ENCODE data around the gene CAP1.
A peak's percentile ranks its signal among the peaks of the same experiment; 100 is the strongest.
"Not testable (repeated sequence)": the region's sequence is repeated elsewhere in the genome, so short reads cannot be mapped to it uniquely, and the experiment has no call there.

Gene CAP1

DNA sequence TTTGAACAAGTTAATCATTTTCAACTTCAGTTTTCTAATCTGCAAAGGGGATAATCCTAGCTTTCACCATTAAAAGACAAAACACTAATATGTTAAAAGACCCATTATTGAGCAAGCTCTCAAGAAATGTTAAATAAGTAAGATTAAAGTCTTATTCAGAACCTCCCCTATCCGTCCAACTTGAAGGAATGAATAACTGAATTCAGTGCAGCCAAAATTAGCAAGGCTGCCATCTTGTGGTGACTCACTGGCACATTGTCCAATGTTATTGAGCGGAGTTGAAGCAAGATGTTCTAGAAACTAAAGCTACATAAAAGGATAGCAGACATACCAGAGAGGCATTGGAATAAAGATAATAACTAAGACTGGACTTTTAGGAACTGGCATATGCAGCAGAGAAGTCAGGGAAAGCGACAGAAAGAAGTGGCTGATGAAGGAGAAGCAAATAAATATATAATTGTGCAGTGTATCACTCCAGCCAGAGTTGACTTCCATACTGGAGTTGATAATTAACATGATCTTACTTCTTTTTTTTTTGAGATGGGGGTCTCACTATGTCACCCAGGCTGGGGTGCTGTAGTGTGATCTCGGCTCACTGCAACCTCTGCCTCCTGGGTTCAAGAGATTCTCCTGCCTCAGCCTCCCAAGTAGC is 8.2 kb upstream of the CAP1 start:
- peak; percentile 49 for DNase-seq

DNA sequence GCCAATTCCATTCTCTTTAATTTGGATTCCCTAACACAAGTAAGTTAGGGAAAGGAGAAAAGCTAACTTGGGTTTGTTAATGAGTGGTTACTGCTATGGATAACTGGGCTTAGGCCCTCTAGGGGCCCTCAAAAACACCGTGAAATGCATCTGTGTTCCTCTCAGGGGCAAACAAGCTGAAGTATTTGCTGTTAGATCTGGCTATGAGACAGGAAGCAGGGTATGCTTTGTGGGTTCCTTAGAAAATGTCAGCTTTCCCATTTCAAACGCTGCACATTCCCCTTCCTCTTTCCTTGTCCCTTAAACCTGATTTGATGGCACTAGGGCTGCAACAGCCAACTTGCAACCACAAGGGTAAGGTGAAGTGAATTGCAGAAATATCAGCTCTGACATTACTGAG is 5.7 kb upstream of the CAP1 start:
- DNase-seq = peak; percentile 27

DNA sequence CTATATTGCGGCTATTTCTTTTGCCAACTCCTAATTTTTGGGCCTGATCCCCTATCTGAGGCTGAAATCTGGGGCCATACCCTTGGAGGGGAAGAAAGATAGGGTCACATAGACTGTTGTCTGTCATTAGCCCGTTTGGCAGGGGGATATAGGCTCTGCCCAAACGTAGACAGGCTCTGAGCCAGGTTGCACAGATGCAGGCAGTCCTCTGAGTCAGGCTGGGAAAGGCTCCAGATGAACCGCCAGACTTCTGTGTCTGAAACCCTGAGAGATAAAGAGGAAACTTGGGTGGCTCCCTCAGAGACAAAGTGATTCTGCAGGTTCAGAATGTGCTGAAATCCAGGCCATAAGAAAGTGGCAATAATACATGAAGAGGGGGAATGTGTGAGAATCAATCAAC is 4.0 kb upstream of the CAP1 start:
- DNase-seq = no peak

DNA sequence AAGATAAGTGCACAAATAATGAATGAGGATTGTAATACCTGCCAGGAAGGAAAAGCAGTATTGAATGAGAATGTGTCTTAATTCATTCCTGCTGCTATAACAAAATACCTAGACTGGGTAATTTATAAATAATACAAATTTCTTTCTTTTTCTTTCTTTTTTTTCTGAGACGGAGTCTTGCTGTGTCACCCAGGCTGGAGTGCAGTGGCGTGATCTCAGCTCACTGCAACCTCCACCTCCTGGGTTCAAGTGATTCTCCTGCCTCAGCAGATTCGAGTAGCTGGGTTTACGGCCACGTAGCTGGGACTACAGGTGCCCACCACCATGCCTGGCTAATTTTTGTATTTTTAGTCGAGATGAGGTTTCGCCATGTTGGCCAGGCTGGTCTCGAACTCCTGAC is 3.3 kb upstream of the CAP1 start:
- not testable (repeated sequence) for DNase-seq

DNA sequence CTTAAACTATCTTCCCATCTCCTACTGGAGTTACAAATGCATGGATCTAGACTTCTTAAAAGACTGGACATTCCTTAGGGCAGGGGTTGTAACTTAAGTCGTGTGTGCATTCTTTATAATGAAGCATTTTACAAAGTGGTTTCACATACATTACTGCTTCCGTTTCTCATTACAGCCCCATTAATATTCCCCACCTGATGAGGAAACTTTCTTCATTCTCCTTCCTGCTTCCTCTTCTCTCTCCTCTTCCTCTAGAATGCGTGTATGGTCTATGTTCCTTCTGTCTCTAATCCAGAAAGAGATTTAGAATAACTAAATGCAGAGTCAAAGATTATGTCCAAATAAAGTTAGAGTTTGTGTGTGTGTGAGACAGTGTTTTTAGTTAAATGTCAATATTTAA is 1.8 kb upstream of the CAP1 start:
- no peak for DNase-seq

DNA sequence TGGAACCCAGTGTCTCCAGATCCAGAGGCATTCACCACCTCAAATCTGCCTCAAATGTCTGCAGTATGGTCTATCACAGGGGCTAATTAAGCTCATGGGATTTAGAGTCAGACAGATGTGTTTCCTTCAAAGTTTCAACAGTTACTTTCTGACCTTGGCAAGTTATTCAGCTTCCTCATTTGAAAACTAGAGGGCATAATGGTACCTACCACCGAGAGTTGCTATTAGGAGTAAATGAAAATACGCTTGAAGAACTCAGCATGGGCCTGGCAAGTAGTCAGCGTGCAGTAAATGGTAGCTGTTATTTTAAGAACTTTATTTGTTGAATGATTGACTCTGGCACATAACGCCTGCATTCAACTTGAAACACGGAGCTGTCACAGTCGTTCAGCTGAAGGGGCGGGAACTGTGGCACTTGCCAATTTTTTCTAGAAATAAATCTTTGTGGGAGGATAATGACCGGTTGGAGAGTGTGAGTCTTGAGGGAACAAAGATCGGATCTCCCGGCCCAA is 1.2 kb upstream of the CAP1 start:
- DNase-seq = no peak

DNA sequence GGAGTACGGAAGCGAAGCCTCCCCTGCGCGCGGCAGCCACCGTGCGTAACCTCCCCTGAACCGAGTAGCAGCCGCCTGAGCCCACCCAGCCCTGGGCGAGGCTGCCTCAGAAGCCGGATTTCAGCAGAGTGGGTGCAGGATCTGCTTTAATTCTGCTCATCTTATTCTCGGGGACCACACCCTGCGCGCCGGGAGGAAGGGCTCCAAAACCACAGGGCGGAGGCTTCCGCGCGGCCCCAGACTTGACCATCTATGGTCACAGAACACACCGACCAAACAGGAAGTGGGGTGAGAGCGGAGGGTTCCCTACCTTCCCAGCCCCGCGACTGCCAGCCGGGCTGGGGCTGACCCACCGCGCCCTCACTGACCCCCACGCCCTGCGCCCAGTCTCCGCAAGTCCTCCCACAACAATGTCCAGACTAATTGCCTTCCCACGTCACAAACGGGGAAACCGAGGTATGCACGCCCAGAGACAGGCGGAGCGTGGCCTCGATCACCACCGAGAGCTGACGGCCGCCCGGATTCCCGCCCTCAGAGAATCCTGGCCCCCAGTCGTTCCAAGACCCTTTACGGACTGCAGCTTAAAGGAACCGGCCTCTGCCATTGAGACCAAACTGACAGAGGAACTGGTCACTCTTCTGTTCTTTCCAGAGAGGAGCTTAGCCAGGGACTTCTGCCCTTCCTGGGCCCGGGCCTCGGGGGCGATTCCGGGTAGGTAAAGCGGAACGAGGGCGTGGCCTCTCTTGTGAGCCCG is 595 bp upstream of the CAP1 start:
- DNase-seq = peak; percentile 62

DNA sequence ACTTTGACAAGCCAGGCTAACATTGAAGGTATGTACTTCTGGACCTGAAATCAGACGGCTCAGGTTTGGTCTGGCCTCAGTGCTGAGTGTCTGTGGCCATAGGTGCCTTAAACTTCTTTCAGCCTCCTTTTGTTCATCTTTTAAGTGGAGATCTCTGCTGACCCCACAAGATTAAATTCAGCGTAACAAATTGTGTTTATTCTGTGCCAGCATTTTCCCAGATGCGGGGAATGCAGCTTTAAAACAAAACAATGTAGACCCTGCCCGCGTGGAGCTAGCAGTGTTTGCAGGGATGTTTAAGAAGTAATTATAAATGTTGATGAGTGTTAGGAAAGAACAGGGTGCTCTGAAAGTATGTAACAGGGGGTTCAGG is 923 bp downstream of the CAP1 start:
- DNase-seq = no peak

DNA sequence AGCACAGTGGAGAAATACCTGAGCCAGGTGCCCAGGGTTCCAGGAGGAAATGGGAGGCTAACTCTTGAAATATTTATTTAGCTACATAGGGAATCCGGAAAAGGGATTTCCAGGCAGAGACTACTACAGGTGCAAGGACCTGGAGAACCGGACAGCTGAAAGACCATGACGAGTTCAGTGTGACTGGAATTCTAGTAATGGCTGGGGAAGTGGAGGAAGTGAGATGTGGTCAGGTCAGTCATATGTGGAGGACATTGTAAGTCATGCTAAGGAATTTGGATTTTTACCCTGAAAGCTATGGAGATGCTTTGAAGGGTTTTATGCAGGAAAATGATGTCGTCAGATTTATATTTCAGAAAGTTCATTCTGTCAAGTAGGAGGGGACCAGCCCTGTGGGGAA is 1.8 kb downstream of the CAP1 start:
- no peak for DNase-seq

DNA sequence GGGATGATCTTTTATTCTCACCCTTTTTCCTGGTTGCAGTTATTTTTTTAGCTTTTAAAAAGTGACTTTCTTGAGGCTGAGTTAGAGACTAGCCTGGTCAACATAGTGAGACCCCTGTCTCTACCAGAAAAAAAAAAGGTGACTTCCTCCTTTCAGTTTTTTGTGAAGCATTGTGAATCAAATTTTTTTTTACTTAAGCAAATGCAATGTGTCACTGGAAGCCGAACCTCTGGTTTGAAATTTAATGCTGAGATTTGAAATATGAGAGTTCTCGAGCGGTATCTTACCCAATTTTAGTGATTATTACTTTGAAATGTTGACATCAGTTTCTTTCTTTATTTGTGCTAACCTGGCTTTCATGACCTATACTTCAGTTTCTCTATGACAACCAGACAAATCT is 3.6 kb downstream of the CAP1 start:
- no peak for DNase-seq

DNA sequence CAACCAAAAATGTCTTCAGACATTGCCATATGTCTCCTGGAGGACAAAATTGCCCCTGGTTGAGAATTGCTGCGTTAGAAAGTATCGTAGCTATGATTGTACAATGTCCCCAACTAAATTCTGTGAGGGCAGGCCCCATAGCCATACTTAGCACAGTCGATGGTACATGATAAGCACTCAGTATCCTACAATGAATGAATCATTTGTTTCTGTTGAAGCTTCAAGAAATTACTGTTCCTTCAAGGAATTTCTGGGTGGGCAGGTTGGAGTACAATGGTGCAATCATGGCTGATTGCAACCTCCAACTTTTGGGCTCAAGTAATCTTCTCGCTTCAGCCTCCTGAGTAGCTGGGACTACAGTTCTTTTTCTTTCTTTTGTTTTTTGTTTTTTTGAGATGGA is 4.7 kb downstream of the CAP1 start:
- DNase-seq = no peak

DNA sequence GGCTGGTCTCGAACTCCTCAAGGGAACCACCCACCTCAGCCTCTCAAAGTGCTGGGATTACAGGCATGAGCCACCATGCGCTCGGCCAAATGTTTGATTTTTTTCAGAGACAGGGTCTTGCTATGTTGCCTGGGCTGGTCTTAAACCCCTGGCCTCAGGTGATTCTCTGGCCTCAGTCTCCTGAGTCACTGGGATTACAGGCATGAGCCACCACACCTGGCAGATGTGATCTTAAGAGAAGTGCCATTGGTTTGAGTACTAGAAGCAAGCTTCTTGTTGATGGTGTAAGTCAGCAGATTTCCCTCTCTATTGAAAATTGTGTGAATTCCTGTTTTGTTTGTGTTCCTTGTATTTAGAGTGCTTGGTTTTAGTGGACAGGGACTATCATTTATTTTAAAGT is 5.2 kb downstream of the CAP1 start:
- DNase-seq = no peak

DNA sequence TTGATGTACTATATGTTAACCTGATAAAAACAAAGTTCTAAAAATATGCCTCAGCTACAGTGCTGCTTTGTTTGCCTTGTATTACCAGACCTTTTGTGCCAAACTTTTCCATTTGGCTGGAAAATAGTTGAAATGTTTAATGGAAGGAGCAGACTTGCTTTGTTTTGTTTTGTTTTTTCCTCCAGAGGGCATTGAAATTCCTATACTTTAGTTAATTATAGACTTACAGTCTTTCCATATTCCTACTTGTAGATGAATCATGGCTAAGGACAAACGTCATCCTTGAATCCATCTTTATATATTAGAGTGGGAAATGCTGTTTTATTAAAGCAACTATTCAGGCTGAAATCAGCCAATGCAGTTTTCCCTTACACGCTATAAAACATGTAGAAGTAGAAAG is 6.7 kb downstream of the CAP1 start:
- no peak for DNase-seq

DNA sequence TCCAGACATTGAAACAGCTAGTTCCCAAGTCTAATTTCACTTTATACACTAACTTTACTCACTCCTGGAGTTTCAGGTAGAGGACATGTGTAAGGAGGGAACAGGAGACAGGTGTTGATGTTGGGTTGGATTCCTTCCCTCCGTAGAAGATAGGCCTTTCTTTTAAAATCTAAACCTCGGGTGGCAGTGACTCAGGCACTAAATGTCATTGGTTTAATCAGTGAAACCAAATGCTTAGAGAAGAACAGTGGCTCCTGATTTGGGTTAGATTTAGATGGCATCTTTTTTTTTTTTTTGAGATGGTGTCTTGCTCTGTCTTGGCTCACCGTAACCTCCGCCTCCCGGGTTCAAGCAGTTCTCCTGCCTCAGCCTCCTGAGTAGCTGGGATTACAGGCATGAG is 7.2 kb downstream of the CAP1 start:
- no peak for DNase-seq

DNA sequence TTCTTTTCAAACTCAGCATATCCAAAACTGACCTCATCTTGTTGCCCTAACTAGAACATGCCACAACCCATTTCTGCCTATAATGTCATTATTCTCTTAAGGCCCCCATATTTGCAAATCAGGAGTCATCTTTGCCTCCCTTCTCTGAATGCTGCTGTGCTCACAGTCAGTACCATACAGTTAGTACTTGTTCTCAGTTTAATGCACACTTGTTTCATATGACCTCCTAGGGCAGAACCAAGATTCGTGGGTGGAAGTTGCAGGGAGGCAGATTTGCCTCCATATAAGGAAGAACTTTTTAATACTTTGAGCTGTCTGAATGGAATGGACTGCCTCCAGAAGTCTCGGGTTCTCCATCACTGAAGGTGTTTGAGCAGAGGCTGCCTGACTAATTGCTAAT is 9.2 kb downstream of the CAP1 start:
- no peak for DNase-seq

DNA sequence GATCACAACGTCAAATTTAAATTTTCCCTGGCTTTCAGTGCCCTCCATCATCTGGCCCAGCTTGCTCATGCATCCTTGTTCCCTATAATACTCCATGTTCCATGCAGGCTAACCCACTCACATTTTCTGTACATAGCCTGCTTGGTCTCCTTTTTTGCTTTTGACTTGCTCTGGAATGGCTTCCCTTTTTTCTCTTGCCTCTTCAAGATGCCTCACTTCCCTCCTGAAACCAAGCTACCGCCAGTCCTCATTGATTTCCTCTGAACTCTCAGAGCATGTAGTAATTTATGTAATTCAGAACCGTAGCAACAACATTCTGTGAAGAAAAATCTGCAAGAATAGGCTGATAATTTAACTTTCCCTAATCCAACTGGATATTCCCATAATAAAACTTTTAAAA is 10.3 kb downstream of the CAP1 start:
- no peak for DNase-seq

DNA sequence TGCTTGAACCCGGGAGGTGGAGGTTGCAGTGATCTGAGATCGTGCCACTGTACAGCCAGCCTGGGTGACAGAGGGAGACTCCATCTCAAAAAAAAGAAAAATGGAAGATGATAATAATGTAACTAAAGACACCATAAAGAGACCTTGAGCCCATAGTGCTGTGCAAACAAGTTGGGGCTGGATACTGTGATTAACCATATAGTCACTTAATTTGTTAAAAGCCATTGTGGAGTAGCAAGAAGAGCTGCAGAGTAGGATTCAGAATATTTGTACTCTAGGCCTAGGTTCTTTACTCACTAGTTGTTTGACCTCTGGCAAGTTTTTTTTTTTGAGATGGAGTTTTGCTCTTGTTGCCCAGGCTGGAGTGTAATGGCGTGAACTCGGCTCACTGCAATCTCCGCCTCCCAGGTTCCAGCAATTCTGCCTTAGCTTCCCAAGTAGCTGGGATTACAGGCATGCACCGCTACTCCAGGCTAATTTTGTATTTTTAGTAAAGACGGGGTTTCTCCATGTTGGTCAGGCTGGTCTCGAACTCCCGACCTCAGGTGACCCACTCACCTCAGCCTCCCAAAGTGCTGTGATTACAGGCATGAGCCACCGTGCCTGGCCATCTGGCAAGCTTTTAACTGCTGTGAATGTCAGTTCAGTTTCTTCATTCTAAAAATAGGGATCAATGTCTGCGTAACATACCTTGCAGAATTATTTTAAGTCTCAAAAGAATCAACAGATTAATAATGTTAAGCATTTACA is 12.8 kb downstream of the CAP1 start:
- DNase-seq = no peak

DNA sequence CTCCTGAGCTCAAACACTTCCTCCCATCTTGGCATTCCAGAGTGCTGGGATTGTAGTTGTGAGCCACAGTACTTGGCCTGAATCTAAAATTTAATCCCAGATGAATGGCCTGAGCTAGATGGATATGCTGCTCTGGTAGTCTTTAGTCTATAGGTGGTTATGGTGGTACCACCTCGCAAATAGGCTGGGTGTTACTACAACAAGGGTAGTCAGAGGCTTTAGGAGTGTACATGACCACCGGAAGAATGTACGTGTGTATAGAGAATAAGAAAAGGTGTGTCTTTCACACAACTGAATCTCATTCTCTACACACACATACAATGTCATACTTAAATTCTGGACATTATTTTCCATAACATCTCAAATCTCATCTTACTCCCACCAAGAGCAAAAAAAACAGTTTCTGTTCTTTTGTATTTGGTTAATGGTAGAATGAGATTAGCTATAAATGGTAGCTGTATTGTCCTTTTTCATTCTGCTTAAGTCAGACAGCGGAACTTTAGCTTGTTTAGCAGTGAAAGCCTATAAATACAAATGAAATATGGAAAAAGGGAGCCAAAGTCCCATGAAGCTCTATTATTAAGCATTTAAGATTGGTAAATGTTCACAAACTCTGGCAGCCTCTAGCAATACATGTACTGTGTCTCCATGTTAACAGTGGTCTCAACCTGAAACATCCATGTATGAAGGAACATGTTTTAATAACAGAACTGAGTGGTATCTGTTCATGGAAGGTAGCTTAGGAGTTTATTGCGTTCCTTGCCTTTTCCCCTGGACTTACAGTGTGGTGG is 16.2 kb downstream of the CAP1 start:
- DNase-seq = no peak

DNA sequence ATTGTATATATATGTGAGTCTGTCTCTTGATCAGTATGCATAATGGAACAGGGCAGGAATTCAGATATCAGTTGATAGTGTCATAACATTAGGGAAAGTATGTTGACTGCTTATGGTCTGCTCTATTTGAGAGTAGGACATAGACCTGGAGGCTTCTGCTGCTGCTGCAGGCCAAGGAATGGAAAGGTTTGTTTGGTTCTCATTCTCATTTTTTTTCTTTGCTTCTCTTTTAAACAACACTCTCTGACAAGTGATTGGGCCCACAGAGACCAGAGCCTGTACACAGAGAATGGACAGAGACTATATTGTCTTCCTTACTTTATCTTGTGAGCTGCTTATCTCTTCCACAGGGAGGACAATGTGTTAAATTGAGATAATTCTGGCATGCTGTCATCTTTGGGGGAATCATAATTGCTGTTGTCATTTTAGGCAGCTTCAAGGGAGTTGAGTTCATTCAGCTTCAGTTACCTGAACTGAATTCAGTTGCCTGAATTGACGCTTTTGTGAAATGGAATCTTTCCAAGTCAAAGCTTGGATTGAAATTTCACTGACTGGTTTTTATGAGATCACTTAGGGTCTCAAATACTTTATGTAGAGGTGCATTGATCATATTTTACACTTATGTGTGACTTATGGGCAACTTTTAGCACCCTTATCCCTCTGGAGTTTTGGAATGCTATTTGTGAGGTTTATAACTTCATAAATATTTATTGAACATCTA is 16.9 kb downstream of the CAP1 start:
- no peak for DNase-seq

DNA sequence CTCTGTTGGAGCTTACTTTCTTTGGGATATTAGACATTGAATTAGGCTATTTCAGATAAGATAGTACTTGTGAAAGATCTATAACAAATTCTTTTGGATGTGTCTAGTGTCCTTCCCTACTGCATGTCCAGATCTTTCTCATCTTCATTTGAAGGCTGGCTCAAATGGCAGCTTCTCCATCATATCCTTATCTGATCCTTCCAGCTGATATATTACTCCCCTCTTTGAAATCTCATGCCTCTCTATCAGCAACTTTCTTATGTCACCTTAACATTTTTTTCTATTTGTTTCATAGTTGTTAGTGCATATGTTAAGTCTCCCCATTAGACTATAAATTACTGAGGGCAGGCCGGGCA is 17.5 kb downstream of the CAP1 start:
- DNase-seq = no peak

DNA sequence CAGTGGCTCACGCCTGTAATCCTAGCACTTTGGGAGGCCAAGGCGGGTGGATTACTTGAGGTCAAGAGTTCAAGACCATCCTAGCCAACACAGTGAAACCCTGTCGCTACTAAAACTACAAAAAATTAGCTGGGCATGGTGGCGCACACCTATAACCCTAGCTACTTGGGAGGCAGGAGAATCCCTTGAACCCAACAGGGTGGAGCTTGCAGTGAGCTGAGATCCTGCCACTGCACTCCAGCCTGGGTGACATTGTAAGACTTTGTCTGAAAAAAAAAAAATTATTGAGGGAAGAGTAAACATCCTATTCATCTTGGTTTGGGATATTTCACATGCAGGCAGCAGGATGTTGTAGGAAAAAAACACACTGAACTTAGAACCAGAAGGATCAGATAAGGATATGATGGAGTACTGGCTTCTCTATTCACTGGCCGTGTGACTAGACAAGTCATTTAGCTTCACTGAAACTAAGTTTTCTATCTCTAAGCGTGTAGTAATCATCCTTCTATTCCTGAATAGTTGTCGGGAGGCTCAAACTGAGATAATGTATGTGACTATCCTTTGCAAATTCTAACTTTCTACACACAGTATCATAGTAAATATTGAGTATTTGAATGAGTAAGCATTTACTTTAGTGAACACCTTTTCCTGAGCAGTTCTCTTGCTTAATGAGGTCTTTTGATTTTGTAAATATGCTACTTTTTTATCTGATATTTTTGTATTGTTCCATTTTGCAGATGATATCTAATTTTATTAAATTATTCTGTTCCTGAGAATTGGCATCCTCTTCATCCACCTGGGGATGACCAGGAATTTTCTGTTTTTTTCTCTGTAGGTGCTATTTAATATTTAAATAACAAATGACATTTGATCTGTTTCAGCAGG is 18.2 kb downstream of the CAP1 start:
- DNase-seq = no peak

All from central memory CD4-positive, alpha-beta T cell (primary cell).